Fibroblast of the aortic adventitia (primary cell): ENCODE results near the gene KDM4F. TPM values are rescaled to one million over a fixed set of nuclear protein-coding genes. Genes with fewer than 3 reads are reported as not detected.
A peak's percentile ranks its signal among the peaks of the same experiment; 100 is the strongest.

Source experiments
- DNase-seq: peaks from one replicate; pipeline ENCODE4 v3.0.0-alpha.2; 2010; ENCODE audit warnings: low read depth
- H3K4me3 ChIP-seq: 2 replicates; pipeline ENCODE4 v1.5.1; 2011; ENCODE audit warnings: low read depth, mild to moderate bottlenecking, control low read depth, low read length, moderate library complexity
- CTCF ChIP-seq: IDR thresholded peaks from 2 replicates; pipeline ENCODE4 v1.5.1; 2011; ENCODE audit warnings: mild to moderate bottlenecking, low read length, control low read depth, inconsistent platforms; ENCODE audit not compliant: insufficient read depth
- total RNA-seq: library from RNA; depleted of rRNA; stranded (reverse); fragments of >200 nt; gene quantifications from 2 replicates; pipeline ENCODE4 v1.2.3, GENCODE V29; 2012; ENCODE audit warnings: low replicate concordance

The KDM4F gene
- total RNA-seq, 1 donor: not detected

GRCh38 chr11:95065336-95065735, 16.1 kb downstream of the KDM4F start:
- no peak for DNase-seq
- no peak overlapping the region for H3K4me3 ChIP-seq
- TF ChIP-seq CTCF: no peak

DNA sequence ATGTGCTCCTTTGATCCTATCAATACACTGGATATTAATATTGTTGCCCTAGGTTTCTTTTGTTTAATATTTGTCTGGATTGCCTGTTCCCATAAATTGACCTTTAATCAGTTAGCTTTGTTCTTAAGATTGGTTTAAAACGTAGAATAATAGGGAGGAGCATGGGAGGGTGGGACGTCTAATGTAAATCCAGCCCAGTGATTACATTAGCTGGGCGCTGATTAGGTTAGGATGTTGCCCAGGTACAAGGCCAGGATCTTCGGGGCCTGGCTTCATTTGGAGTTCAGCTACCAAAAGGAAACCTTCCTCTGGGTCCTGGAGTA, 17.5 kb downstream of the KDM4F start, which contains the start of gene SRSF8:
Gene SRSF8, plus strand, starts transcription at position 204 of the 323 bp plus-strand sequence. CDS start 308 bp downstream, outside the sequence.
- no peak for TF ChIP-seq CTCF
- no peak for DNase-seq
- peak within 1 kb of the TSS; percentile 89 for H3K4me3 ChIP-seq

GRCh38 chr11:95067039-95067840, 18.0 kb downstream of the KDM4F start:
- peak; percentile 74 for DNase-seq
- TF ChIP-seq CTCF: peak; percentile 75

DNA sequence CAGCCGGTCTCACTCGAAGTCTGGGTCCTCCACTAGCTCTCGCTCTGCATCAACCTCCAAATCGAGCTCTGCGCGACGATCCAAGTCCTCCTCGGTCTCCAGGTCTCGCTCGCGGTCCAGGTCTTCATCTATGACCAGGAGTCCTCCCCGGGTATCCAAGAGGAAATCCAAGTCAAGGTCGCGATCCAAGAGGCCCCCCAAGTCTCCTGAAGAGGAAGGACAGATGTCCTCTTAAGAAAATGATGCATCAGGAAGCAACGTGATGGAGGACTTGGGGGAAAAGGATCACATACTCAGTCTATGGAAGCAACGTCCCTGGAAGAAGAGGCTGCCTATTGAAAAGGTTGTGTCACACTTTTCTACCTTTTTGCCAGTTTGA, 18.6 kb downstream of the KDM4F start:
- TF ChIP-seq CTCF: no peak
- DNase-seq: no peak
- peak overlapping the region; percentile 89 for H3K4me3 ChIP-seq

More at GRCh38 chr11:95067039-95067840, 18.0 kb downstream of the KDM4F start:
- peak overlapping the region; percentile 89 for H3K4me3 ChIP-seq

GRCh38 chr11:95068549-95068948, 19.3 kb downstream of the KDM4F start:
- H3K4me3 ChIP-seq: peak overlapping the region; percentile 89
- DNase-seq: peak; percentile 95
- no peak for TF ChIP-seq CTCF

- no peak for DNase-seq
- no peak for TF ChIP-seq CTCF
- H3K4me3 ChIP-seq: no peak overlapping the region
Observed at GRCh38 chr11:95070471-95070870, 21.2 kb downstream of the KDM4F start.
